A549 (cell line): ENCODE data around the gene GALR1. TPM values are rescaled to one million over a fixed set of nuclear protein-coding genes. Genes with fewer than 3 reads are reported as not detected.

ENCODE experiments used
- ATAC-seq, 2 experiments: fragments of 200-7000 bp in 1 of 2; fragments of >200 bp in 1 of 2; cut with Nextera tagmentation in 1 of 2; cut with Tn5 transposase in 1 of 2; 3 replicates each; pipeline versions ENCODE4 v1.8.0 to v1.9.1; 2018 to 2020; ENCODE audit warnings: mild to moderate bottlenecking in 1 of 2, moderate library complexity in 1 of 2
- CTCF ChIA-PET: fragments of 300-600 bp; sonication (Branson Sonifier 250); formaldehyde crosslinking; extraction: SDS; loops from one replicate; lab custom pipeline; 2021; ENCODE audit warnings: antibody characterized with exemption, inconsistent platforms; lab: Yijun Ruan, JAX
- POLR2A ChIA-PET: fragments of 350-600 bp; formaldehyde crosslinking; extraction: SDS; loops from one replicate; lab custom pipeline; 2021; ENCODE audit warnings: antibody characterized with exemption, inconsistent platforms; lab: Yijun Ruan, JAX
- DNase-seq, 2 experiments: peaks; one replicate each; pipeline versions ENCODE4 v3.0.0 to v3.0.0-alpha.2; 2011 to 2016; ENCODE audit warnings: low read depth in 1 of 2, low spot score in 1 of 2
- FAIRE-seq: peaks from 2 replicates; lab custom pipeline; 2011; peaks lifted over from hg19 to GRCh38; lab: Jason Lieb, UNC
- H3K27ac ChIP-seq, 2 experiments: fragments of >200 bp; sonication (Bioruptor Twin); formaldehyde crosslinking; 3 replicates each; pipeline ENCODE4 v1.5.1; 2016 to 2017
- H3K4me1 ChIP-seq: fragments of >200 bp; sonication (Bioruptor Twin); formaldehyde crosslinking; 3 replicates; pipeline ENCODE4 v1.6.1; 2016
- H3K4me2 ChIP-seq: fragments of >200 bp; sonication (Bioruptor Twin); formaldehyde crosslinking; 3 replicates; pipeline ENCODE4 v1.6.1; 2016
- H3K4me3 ChIP-seq: fragments of >200 bp; sonication (Bioruptor Twin); formaldehyde crosslinking; 3 replicates; pipeline ENCODE4 v1.5.1; 2016
- H3K9me3 ChIP-seq: fragments of >200 bp; sonication (Bioruptor Twin); formaldehyde crosslinking; 3 replicates; pipeline ENCODE4 v1.6.1; 2016
- ATOH8 ChIP-seq: fragments of 250-450 bp; sonication (Bioruptor Pico); IDR thresholded peaks from 2 replicates; pipeline ENCODE4 v1.5.0; 2020; ENCODE audit warnings: low read depth, mild to moderate bottlenecking, moderate library complexity
- BHLHE40 ChIP-seq: IDR thresholded peaks from 2 replicates; pipeline ENCODE4 v1.6.1; 2012; ENCODE audit warnings: low read depth, low read length, inconsistent platforms
- ELK1 ChIP-seq: fragments of 150-350 bp; IDR thresholded peaks from 2 replicates; pipeline ENCODE4 v1.6.1; 2014; ENCODE audit warnings: low read depth, mild to moderate bottlenecking, low read length
- HES2 ChIP-seq: fragments of >200 bp; sonication (Bioruptor Twin); formaldehyde crosslinking; IDR thresholded peaks from 2 replicates; pipeline ENCODE4 v1.6.1; 2016
- HOXA7 ChIP-seq: fragments of 250-450 bp; sonication (Bioruptor Pico); IDR thresholded peaks from 2 replicates; pipeline ENCODE4 v1.5.0; 2020; ENCODE audit warnings: mild to moderate bottlenecking, moderate library complexity
- HOXB13 ChIP-seq: fragments of 250-450 bp; sonication (Bioruptor Pico); IDR thresholded peaks from 2 replicates; pipeline ENCODE4 v1.5.0; 2020; ENCODE audit warnings: low read depth, mild to moderate bottlenecking, moderate library complexity
- HOXB5 ChIP-seq: fragments of 250-450 bp; sonication (Bioruptor Pico); IDR thresholded peaks from 2 replicates; pipeline ENCODE4 v1.5.0; 2020; ENCODE audit warnings: mild to moderate bottlenecking, moderate library complexity
- JUN ChIP-seq, 2 experiments: fragments of >200 bp; sonication (Bioruptor Twin); formaldehyde crosslinking; IDR thresholded peaks; 2 replicates in 1 of 2; 3 replicates in 1 of 2; pipeline ENCODE4 v1.6.1; 2016 to 2017
- KDM1A ChIP-seq: fragments of 200-600 bp; sonication (generic); IDR thresholded peaks from 2 replicates; pipeline ENCODE4 v1.6.1; 2016; ENCODE audit warnings: low read depth, mild to moderate bottlenecking
- MAZ ChIP-seq: fragments of 150-350 bp; IDR thresholded peaks from 2 replicates; pipeline ENCODE4 v1.6.1; 2014; ENCODE audit warnings: antibody characterized with exemption, low read depth, low read length, borderline replicate concordance
- NPAS2 ChIP-seq: fragments of 250-450 bp; sonication (Bioruptor Pico); IDR thresholded peaks from 2 replicates; pipeline ENCODE4 v1.8.0; 2022; ENCODE audit warnings: mild to moderate bottlenecking, moderate library complexity, borderline replicate concordance
- POLR2AphosphoS2 ChIP-seq: conservative IDR thresholded peaks from 2 replicates; pipeline ENCODE4 v1.6.1; 2012; ENCODE audit warnings: low read length, improper control_type of control experiment, inconsistent platforms
- RAD21 ChIP-seq, 2 experiments: fragments of >200 bp in 1 of 2; sonication (Bioruptor Twin) in 1 of 2; formaldehyde crosslinking in 1 of 2; IDR thresholded peaks in 1 of 2; conservative IDR thresholded peaks in 1 of 2; 2 replicates in 1 of 2; 3 replicates in 1 of 2; pipeline ENCODE4 v1.6.1; 2012 to 2018; ENCODE audit warnings: inconsistent platforms in 1 of 2
- REST ChIP-seq: fragments of 200-600 bp; sonication (generic); IDR thresholded peaks from 2 replicates; pipeline ENCODE4 v1.6.1; 2016; ENCODE audit warnings: antibody characterized with exemption, mild to moderate bottlenecking, moderate library complexity
- RFX5 ChIP-seq: fragments of 450-650 bp; IDR thresholded peaks from 2 replicates; pipeline ENCODE4 v1.7.1; 2014; ENCODE audit warnings: antibody characterized with exemption, mild to moderate bottlenecking, moderate library complexity
- ZFP36 ChIP-seq: fragments of 450-650 bp; IDR thresholded peaks from 2 replicates; pipeline ENCODE4 v1.6.1; 2014; ENCODE audit warnings: borderline replicate concordance; ENCODE audit not compliant: partially characterized antibody
- WGBS: methylation state at CpG from one replicate; pipeline ENCODE4 v1.1.6; 2017; ENCODE audit errors: missing lambda C conversion rate; 5-methylcytosine and 5-hydroxymethylcytosine counted together
- polyA plus RNA-seq, 4 experiments: library from polyadenylated mRNA; depleted of rRNA in 3 of 4; stranded (reverse); fragments of >200 nt; fragmentation: RNase III in 1 of 4; extraction: RNeasy Plus Mini Kit Qiagen cat#74134 plus additional on column Dnase treatment in 1 of 4; gene quantifications; 2 replicates in 3 of 4; 3 replicates in 1 of 4; pipeline ENCODE4 v1.2.3, GENCODE V29; 2011 to 2017

GALR1 gene
- polyA plus RNA-seq, 2 of the 4 experiments (the other 2 are of a cell fraction): not detected

- 7% methylated on average over 2 of the region's 2 CpGs for WGBS
- FAIRE-seq (no peak), DNase-seq (no peak), ATAC-seq (no peak)
- no peak overlapping the region for H3K27ac ChIP-seq
- H3K4me2 ChIP-seq: peak overlapping the region; percentile 23; the same call in 1 of the 3 replicates
- peaks cover 13% of the 10 kb centered on the region for H3K4me1 ChIP-seq
- ChIA-PET POLR2A (no interaction called here), CTCF (no interaction called here)
- no peak overlapping the region for H3K4me3 ChIP-seq
- no peaks in the 10 kb centered on the region for H3K9me3 ChIP-seq
- TF ChIP-seq REST (no peak), JUN (IDR thresholded peaks at IDR 0.05) (no peak)
These were observed 26.0 kb upstream of the GALR1 start for GRCh38 chr18:77223653-77224052.

- no peak for FAIRE-seq
- CTCF ChIA-PET: no interaction called here
- no peak overlapping the region for H3K27ac ChIP-seq
These were observed 19.0 kb upstream of the GALR1 start for GRCh38 chr18:77230645-77231044.

More at GRCh38 chr18:77230645-77231044, 19.0 kb upstream of the GALR1 start:
- POLR2A ChIA-PET: no interaction called here
- no peak overlapping the region for H3K4me2 ChIP-seq
- no peaks in the 10 kb centered on the region for H3K4me1 ChIP-seq
- no peak for ATAC-seq
- 16% methylated on average over 1 of the region's 1 CpG for WGBS
- DNase-seq: no peak
- H3K4me3 ChIP-seq: no peak overlapping the region
- TF ChIP-seq RAD21 (conservative IDR thresholded peaks at IDR 0.05 in 1 of 2, IDR thresholded peaks at IDR 0.05 in 1 of 2) (no peak), REST (no peak), HOXB5 (CRISPR knock-in tag) (no peak), MAZ (no peak), POLR2AphosphoS2 (no peak), HOXB13 (CRISPR knock-in tag) (no peak), BHLHE40 (no peak), RFX5 (no peak), HOXA7 (CRISPR knock-in tag) (no peak), NPAS2 (CRISPR knock-in tag) (no peak), ELK1 (no peak), ZFP36 (no peak), HES2 (no peak), KDM1A (no peak), ATOH8 (CRISPR knock-in tag) (no peak)
- no peaks in the 10 kb centered on the region for H3K9me3 ChIP-seq
